Stimulated activated CD4-positive, alpha-beta T cell treated with anti-CD3 and anti-CD28 coated beads, Interleukin-2, amount 100 ng/mL, for 24 hours (primary cell): ENCODE results near the gene CXorf49B.
"Not testable (repeated sequence)": the region's sequence is repeated elsewhere in the genome, so short reads cannot be mapped to it uniquely, and the experiment has no call there.

Experiments
- DNase-seq, 2 donors: peaks; one replicate each; pipeline ENCODE4 v3.0.0-alpha.2; 2020

Gene CXorf49B

DNA sequence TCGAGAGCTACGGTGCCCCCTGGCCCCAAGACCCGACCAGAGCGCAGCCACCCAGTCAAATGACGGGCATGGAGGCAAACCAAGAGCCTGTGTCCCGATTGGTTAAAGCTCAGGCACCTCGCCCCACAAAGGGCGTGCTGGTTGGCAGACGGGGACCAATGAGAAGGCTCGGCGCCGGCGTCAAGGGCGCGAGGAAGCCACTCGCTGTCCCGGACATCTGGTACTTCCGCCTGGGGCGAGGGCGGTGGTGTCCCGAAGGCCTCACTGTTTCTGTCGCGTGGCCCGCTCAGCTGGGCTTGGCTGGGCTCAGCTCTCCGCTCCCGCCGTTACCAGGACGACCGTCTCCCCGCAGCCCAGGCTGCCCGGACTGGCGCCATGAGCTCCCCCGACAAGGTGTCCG, at the start of gene CXorf49B:
CXorf49B (plus strand) TSS at position 301 of the 400 bp plus-strand sequence; CDS start at position 376, 75 bp downstream.
- not testable (repeated sequence) for DNase-seq

DNA sequence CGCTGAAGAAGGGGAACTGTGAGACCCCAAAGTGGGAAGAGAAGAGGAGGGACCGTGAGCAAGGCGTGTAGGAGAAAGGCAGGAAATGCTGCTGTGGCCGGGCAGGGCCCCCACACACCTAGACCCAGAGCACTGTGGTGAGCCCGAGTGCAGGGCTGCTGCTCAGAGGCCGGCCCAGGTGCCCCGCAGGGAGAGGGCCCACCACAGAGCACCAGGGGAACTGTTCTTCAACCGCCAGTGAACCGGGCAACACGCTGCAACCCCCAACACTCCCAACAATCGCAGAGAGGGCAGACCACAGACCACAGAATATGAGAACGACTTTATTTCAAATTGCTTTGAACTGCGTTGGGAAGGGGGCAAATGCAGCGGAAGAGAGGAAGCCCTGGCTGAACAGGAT, 49.1 kb upstream of the CXorf49B start:
- not testable (repeated sequence) for DNase-seq

DNA sequence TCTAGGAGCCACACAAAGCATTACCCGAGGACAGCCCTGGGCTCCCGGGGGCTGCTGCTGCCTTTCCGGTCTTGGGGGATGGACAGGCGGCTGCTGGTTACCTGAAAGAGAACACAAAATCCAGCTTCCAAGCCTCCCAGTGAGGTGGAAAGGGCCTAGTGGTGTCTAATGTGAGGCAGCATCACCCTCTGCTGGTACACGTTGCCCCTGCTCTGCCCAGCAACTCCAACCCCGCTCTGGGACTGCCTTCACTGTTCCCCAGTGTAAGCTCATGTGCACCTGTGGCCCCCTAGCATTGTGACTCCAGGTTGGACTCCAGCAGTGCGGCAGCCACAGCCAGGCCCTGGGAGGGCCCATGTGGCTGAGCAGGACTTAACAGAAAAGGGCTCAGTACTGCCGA, 47.6 kb upstream of the CXorf49B start:
- DNase-seq: not testable (repeated sequence)

DNA sequence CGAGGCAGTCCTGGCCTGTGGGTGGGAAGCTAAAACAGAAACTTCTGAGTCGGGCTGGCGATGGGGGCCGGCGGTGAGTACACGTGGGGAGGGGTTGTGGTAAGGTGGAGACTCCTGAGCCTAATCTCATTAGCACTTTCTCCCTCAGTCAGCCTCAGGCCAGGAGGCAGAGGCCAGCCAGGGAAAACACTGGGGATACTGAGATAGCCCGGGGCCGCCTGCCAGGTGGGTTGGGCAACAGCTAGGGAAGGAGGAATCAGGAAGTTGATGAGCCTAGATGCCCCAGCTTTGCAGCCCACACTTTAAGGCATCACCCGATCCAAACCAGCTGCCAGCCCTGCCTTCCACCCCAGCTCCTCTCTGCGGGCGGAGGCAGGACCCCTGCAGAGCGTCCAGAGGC, 46.8 kb upstream of the CXorf49B start:
- not testable (repeated sequence) for DNase-seq

- not testable (repeated sequence) for DNase-seq
These were observed 45.0 kb upstream of the CXorf49B start, which contains the start of gene CXorf49 for GRCh38 chrX:71718185-71718584. Gene CXorf49, minus strand, starts transcription at chrX:71718285. Its CDS starts 134 bp downstream, at chrX:71718151.

- DNase-seq: peak in 1 of 2 donors; percentile 0
These were observed 44.0 kb upstream of the CXorf49B start for GRCh38 chrX:71719195-71719594.

DNA sequence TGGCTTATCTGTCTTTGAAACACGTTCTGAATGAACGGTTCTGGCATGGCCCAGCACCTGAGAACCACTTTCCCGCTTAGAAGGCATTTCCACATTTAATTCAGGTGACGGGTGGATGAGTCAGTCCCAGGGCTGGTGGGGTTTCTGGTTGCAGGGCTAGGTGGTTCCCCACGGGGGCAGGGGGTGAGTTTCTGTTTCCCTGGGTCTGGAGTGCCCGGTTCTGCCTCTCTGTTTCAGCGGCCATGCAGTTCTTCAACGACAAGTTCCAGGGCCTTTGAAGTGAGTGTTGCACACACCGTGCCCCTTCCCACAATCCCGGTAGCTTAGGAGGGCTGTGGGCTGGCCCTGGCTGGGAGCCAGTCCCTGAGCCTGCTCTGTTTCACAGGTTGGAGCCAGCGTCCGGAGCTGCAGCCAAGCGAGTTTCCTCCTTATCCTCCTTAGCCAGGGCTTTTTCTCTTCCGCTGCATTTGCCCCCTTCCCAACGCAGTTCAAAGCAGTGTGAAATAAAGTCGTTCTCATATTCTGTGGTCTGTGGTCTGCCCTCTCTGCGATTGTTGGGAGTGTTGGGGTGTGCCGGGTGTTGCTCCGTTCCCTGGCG, 42.8 kb upstream of the CXorf49B start:
- DNase-seq: not testable (repeated sequence)

GRCh38 chrX:71760688-71761281, 2.4 kb upstream of the CXorf49B start:
- not testable (repeated sequence) for DNase-seq

GRCh38 chrX:71764832-71765231, 1.7 kb downstream of the CXorf49B start:
- not testable (repeated sequence) for DNase-seq

DNA sequence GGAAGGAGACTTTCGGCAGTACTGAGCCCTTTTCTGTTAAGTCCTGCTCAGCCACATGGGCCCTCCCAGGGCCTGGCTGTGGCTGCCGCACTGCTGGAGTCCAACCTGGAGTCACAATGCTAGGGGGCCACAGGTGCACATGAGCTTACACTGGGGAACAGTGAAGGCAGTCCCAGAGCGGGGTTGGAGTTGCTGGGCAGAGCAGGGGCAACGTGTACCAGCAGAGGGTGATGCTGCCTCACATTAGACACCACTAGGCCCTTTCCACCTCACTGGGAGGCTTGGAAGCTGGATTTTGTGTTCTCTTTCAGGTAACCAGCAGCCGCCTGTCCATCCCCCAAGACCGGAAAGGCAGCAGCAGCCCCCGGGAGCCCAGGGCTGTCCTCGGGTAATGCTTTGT, 2.5 kb downstream of the CXorf49B start:
- DNase-seq: not testable (repeated sequence)

DNA sequence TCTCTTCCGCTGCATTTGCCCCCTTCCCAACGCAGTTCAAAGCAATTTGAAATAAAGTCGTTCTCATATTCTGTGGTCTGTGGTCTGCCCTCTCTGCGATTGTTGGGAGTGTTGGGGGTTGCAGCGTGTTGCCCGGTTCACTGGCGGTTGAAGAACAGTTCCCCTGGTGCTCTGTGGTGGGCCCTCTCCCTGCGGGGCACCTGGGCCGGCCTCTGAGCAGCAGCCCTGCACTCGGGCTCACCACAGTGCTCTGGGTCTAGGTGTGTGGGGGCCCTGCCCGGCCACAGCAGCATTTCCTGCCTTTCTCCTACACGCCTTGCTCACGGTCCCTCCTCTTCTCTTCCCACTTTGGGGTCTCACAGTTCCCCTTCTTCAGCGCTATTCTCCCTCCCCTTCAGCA, 4.0 kb downstream of the CXorf49B start:
- DNase-seq: not testable (repeated sequence)

DNA sequence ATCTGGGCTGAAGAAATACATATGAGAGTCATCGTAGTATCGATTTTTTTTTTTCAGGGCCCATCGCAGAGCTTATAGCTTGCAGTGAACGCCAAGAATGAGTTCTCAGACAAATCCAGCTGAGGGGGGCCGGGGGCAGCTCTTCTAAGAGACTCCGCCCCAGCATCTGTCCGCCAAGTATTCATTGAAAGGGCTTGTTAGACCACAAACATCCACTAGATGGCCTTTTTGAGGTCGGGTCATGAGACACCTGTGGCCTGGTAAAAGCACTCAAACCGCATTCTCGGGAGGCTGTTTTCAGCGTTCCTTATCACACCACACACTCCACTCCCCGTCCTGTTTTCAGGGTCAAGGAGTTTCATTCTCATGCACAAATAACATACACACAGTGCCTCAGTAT, 15.2 kb downstream of the CXorf49B start:
- DNase-seq: not testable (repeated sequence)

- not testable (repeated sequence) for DNase-seq
These were observed 19.2 kb downstream of the CXorf49B start for GRCh38 chrX:71782225-71782949.

DNA sequence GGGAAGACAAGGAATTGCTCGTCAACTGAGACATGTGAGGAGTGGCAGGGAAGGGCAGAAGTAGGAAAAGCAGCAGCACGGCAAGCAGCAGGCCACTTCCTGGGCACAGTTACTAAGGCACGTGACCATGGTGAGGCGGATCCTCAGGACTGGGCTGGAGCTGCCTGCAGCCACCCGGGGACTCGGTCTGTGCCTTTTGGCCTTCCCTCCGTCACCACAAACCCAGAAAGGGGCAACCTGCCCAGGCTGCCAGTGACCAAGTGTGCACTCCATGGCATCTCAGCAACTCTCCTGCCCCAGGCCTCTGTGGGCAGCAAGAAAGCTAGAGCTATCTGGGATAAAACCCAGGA, 19.8 kb downstream of the CXorf49B start:
- not testable (repeated sequence) for DNase-seq

- DNase-seq: not testable (repeated sequence)
These were observed 20.6 kb downstream of the CXorf49B start for GRCh38 chrX:71783569-71784347.

GRCh38 chrX:71784348-71784983, 21.3 kb downstream of the CXorf49B start:
- not testable (repeated sequence) for DNase-seq

DNA sequence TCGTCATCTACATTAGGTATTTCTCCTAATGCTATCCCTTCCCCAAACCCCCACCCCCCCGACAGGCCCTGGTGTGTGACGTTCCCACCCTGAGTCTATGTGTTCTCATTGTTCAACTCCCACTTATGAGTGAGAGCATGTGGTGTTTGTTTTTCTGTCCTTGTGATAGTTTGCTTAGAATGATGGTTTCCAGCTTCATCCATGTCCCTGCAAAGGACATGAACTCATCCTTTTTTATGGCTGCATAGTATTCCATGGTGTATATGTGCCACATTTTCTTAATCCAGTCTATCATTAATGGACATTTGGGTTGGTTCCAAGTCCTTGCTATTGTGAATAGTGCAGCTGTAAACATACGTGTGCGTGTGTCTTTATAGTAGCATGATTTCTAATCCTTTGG, 43.3 kb downstream of the CXorf49B start:
- not testable (repeated sequence) for DNase-seq

DNA sequence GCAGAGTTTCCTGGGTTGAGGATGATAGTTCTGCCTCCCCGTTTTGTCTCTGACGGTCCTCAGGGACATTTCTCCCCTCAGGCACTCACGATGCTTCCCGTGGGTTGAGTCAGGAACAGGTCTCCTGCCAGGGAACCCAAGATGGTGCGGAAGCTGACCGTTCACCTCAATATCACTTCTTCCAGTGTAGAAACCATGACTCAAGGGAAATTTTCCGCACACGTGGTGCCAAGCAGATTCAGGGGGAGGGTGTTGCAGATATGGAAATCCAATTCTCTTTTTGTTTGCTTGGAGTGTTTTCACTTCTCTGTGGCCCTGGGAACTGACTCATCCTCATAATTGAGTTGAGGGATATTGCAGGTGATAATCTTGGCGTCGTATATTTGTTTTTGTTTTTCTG, 46.7 kb downstream of the CXorf49B start:
- DNase-seq: no peak

- no peak for DNase-seq
These were observed 51.2 kb downstream of the CXorf49B start for GRCh38 chrX:71814123-71814912.

DNA sequence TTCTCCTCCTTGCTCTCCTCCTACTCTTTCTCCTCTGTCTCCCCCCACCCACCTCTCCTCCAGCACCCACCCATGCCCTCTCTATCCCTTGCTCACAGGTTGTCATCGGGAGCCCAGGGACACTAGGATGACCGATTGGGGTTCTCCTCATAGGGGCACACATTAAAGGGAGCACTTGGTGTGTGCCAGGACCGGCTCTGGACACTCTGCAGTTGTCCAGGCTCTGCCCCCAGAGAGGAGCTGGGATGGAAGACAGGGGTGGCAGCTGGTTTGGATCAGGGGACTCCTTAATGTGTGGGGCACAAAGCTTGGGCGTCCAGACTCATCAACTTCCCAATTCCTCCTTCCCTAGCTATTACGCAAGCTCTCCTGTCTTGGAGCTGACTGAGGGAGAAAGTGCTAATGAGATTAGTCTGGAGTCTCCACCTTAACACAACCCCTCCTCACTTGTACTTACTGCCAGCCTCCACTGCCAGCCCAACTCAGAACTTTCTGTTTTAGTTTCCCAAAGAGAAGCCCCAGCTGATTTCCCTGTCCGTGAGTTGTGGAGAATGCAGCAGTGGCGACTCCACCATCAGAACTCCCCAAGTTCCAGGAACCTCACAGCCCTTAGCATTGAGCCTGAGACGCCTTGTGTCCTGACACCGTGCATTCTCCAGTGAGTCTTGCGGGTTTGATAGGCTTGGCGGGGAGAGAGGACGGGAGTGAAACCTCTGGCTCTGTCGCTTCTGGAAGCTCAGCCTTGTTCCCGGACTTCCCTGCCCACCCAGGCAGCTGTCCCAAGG, 52.2 kb downstream of the CXorf49B start:
- no peak for DNase-seq

DNA sequence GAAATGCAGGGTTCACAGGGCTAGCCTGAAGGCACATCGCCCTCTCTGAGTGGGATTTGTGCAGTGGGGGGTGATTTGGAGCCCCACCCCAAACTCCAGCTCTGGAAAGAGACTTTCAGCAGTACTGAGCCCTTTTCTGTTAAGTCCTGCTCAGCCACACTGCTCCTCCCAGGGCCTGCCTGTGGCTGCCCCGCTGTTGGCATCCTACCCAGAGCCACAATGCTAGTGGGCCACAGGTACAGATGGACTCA, 52.7 kb downstream of the CXorf49B start:
- no peak for DNase-seq
